HG02763 (cell line): ENCODE measurements around the gene POLR3A.

Experiments used
- ATAC-seq: cut with Tn5 transposase; IDR thresholded peaks from one replicate; pipeline ENCODE4 v1.9.1; 2021; ENCODE audit warnings: mild to moderate bottlenecking, moderate library complexity; ENCODE audit not compliant: unreplicated experiment

Gene POLR3A

GRCh38 chr10:77959887-77960455 is 69.3 kb downstream of the POLR3A start:
- ATAC-seq, result no peak

GRCh38 chr10:77959384-77959783 is 69.9 kb downstream of the POLR3A start:
- ATAC-seq, result no peak

GRCh38 chr10:77955136-77955535 is 74.2 kb downstream of the POLR3A start:
- ATAC-seq, result no peak

GRCh38 chr10:77949167-77949566 is 80.1 kb downstream of the POLR3A start:
- ATAC-seq, result no peak

GRCh38 chr10:77946084-77946483 is 83.2 kb downstream of the POLR3A start:
- ATAC-seq, result no peak

GRCh38 chr10:77944519-77944918 is 84.8 kb downstream of the POLR3A start:
- ATAC-seq, result no peak

- ATAC-seq, result no peak
Measured at GRCh38 chr10:77943121-77943901, 86.0 kb downstream of the POLR3A start.

GRCh38 chr10:77941790-77942189 is 87.5 kb downstream of the POLR3A start:
- ATAC-seq, result no peak

GRCh38 chr10:77940627-77941026 is 88.7 kb downstream of the POLR3A start:
- no peak for ATAC-seq

GRCh38 chr10:77940225-77940624 is 89.1 kb downstream of the POLR3A start:
- ATAC-seq, result no peak

- no peak for ATAC-seq
Measured at GRCh38 chr10:77939561-77940001, 89.7 kb downstream of the POLR3A start.

- ATAC-seq, result no peak
Measured at GRCh38 chr10:77936697-77937567, 92.4 kb downstream of the POLR3A start.

GRCh38 chr10:77932016-77932715 is 97.1 kb downstream of the POLR3A start:
- no peak for ATAC-seq

GRCh38 chr10:77927402-77928246 is 101.7 kb downstream of the POLR3A start:
- no peak for ATAC-seq

- ATAC-seq, result no peak
Measured at GRCh38 chr10:77926566-77927401, 102.5 kb downstream of the POLR3A start, which contains the start of gene DLG5. DLG5 (minus strand) TSS chr10:77926755; CDS start chr10:77926520, 235 bp downstream.

GRCh38 chr10:77925795-77926565 is 103.3 kb downstream of the POLR3A start:
- ATAC-seq, result no peak

- ATAC-seq, result no peak
Measured at GRCh38 chr10:77925410-77925794, 103.9 kb downstream of the POLR3A start.

GRCh38 chr10:77922566-77923179 is 106.6 kb downstream of the POLR3A start:
- ATAC-seq, result no peak
